Neural cell (in vitro differentiated cells): ENCODE measurements around the gene SNX27. TPM values are rescaled to one million over a fixed set of nuclear protein-coding genes. Genes with fewer than 3 reads are reported as not detected.

ENCODE experiments used
- H2AFZ ChIP-seq: fragments of 200-600, 300-800 bp; sonication (generic), shearing (Covaris generic); 2 replicates; pipeline ENCODE4 v1.6.0; 2014; ENCODE audit warnings: low read depth, mild to moderate bottlenecking, antibody characterized with exemption, low read length, moderate library complexity
- H3F3A ChIP-seq: fragments of 200-600 bp; shearing (Covaris generic); 2 replicates; pipeline ENCODE4 v1.6.1; 2016; ENCODE audit warnings: mild to moderate bottlenecking, moderate library complexity, mixed read lengths, antibody characterized with exemption, low read length; ENCODE audit not compliant: insufficient read depth, poor library complexity, severe bottlenecking
- H3K27ac ChIP-seq: fragments of 200-600, 300-800 bp; sonication (generic), shearing (Covaris generic); 2 replicates; pipeline ENCODE4 v1.5.1; 2014; ENCODE audit warnings: mild to moderate bottlenecking, low read length, moderate library complexity
- H3K27me3 ChIP-seq: fragments of 300-800, 200-600 bp; sonication (generic), shearing (Covaris generic); 2 replicates; pipeline ENCODE4 v1.6.0; 2014; ENCODE audit warnings: mild to moderate bottlenecking, low read depth, low read length, moderate library complexity; ENCODE audit not compliant: insufficient read depth
- H3K36me3 ChIP-seq: fragments of 300-800, 200-600 bp; sonication (generic), shearing (Covaris generic); 2 replicates; pipeline ENCODE4 v1.5.1; 2014; ENCODE audit warnings: mild to moderate bottlenecking, antibody characterized with exemption, low read length, moderate library complexity; ENCODE audit not compliant: insufficient read depth
- H3K4me2 ChIP-seq: fragments of 300-800, 200-600 bp; sonication (generic), shearing (Covaris generic); 2 replicates; pipeline ENCODE4 v1.6.0; 2014; ENCODE audit warnings: mild to moderate bottlenecking, low read length
- H3K4me3 ChIP-seq: fragments of 300-800, 200-600 bp; sonication (generic), shearing (Covaris generic); 2 replicates; pipeline ENCODE4 v1.5.1; 2014; ENCODE audit warnings: mild to moderate bottlenecking, low read length, moderate library complexity
- H3K79me2 ChIP-seq: fragments of 200-600 bp; shearing (Covaris generic); replicated peaks from 2 replicates; pipeline ENCODE4 v1.6.0; 2014; ENCODE audit warnings: mild to moderate bottlenecking, low read length, moderate library complexity; ENCODE audit not compliant: insufficient read depth
- H3K9ac ChIP-seq: fragments of 300-800, 200-600 bp; sonication (generic), shearing (Covaris generic); 2 replicates; pipeline ENCODE4 v1.6.1; 2016; ENCODE audit warnings: mild to moderate bottlenecking, low read length, mixed read lengths
- H3K9me2 ChIP-seq: fragments of 200-600 bp; shearing (Covaris generic); 2 replicates; pipeline ENCODE4 v1.6.1; 2016; ENCODE audit warnings: mild to moderate bottlenecking, low read length, mixed read lengths; ENCODE audit not compliant: insufficient read depth
- H3K9me3 ChIP-seq: fragments of 200-600, 300-800 bp; sonication (generic), shearing (Covaris generic); 2 replicates; pipeline ENCODE4 v1.6.1; 2016; ENCODE audit warnings: mild to moderate bottlenecking, mixed run types, low read length, moderate library complexity, mixed read lengths
- H4K20me1 ChIP-seq: fragments of 200-600 bp; shearing (Covaris generic); 2 replicates; pipeline ENCODE4 v1.6.1; 2016; ENCODE audit warnings: mild to moderate bottlenecking, mixed run types; ENCODE audit not compliant: insufficient read depth
- EP300 ChIP-seq: fragments of 450-650 bp; conservative IDR thresholded peaks from 2 replicates; pipeline ENCODE4 v1.6.1; 2014; ENCODE audit warnings: antibody characterized with exemption, mild to moderate bottlenecking, moderate library complexity; ENCODE audit not compliant: poor library complexity, severe bottlenecking
- EZH2 ChIP-seq: fragments of 200-600, 300-800 bp; shearing (Covaris generic), sonication (generic); IDR thresholded peaks from 2 replicates; pipeline ENCODE4 v1.6.1; 2014; ENCODE audit warnings: antibody characterized with exemption, low read length, borderline replicate concordance, mild to moderate bottlenecking; ENCODE audit not compliant: insufficient read depth, poor library complexity, severe bottlenecking
- MXI1 ChIP-seq: fragments of 450-650 bp; conservative IDR thresholded peaks from 2 replicates; pipeline ENCODE4 v1.6.1; 2014; ENCODE audit warnings: antibody characterized with exemption, mild to moderate bottlenecking; ENCODE audit not compliant: poor library complexity, severe bottlenecking
- POLR2AphosphoS5 ChIP-seq: IDR thresholded peaks from 2 replicates; pipeline ENCODE4 v1.6.1; 2012
- RAD21 ChIP-seq: fragments of 450-650 bp; conservative IDR thresholded peaks from 2 replicates; pipeline ENCODE4 v1.6.1; 2014; ENCODE audit warnings: antibody characterized with exemption, mild to moderate bottlenecking, moderate library complexity
- SMC3 ChIP-seq: fragments of 450-650 bp; conservative IDR thresholded peaks from 2 replicates; pipeline ENCODE4 v1.6.1; 2014; ENCODE audit warnings: antibody characterized with exemption, mild to moderate bottlenecking, moderate library complexity; ENCODE audit not compliant: poor library complexity
- TAF1 ChIP-seq: IDR thresholded peaks from 2 replicates; pipeline ENCODE4 v1.6.1; 2012; ENCODE audit warnings: low read depth
- polyA plus RNA-seq: library from polyadenylated mRNA; depleted of rRNA; stranded (reverse); fragments of >200 nt; gene quantifications from 2 replicates; pipeline ENCODE4 v1.2.3, GENCODE V29; 2014
- TF ChIP-seq, protein P1 (sequence below): fragments of 450-650 bp; IDR thresholded peaks from 2 replicates; pipeline ENCODE4 v1.5.1; 2014; ENCODE audit warnings: antibody characterized with exemption, mild to moderate bottlenecking, moderate library complexity; ENCODE audit not compliant: poor library complexity, severe bottlenecking
- TF ChIP-seq, protein P2 (sequence below): IDR thresholded peaks from 2 replicates; pipeline ENCODE4 v1.6.1; 2012; ENCODE audit warnings: borderline replicate concordance

Gene SNX27
- polyA plus RNA-seq, 1 donor from 2014 or later: 30.2 TPM

DNA sequence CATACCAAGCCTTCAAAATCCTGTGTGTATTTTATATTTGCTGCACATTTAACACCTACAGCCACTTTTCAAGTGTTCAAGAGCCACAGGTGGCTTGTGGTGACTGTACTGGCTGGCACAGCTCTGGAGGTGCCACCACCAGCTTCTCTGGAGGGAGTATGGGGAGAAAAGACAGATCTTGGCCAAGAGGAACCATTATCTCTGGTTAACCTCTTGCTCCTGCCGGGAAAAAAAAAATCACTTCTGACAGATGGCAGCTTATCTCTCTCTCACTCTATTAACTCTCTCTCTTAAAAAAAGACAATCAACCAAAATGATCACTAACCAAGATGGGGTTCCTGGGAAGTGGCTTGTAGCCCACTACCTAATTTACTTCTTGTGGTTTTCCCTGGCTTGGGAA is 108.3 kb downstream of the SNX27 start:
- H3K36me3 ChIP-seq: no peaks in the 10 kb centered on the region
- no peak overlapping the region for H3K4me3 ChIP-seq
- H3K79me2 ChIP-seq: peaks cover 20% of the 10 kb centered on the region
- no peaks in the 10 kb centered on the region for H3K9me2 ChIP-seq
- H4K20me1 ChIP-seq: no peaks in the 10 kb centered on the region
- no peaks in the 10 kb centered on the region for H3F3A ChIP-seq
- no peak overlapping the region for H2AFZ ChIP-seq
- peak overlapping the region; percentile 45 for H3K27ac ChIP-seq
- H3K4me2 ChIP-seq: no peak overlapping the region
- H3K9me3 ChIP-seq: no peaks in the 10 kb centered on the region
- no peaks in the 10 kb centered on the region for H3K27me3 ChIP-seq
- TF ChIP-seq EP300 (no peak), POLR2AphosphoS5 (no peak), SMC3 (no peak), MXI1 (no peak), EZH2 (no peak), TAF1 (no peak), RAD21 (no peak)
- TF ChIP-seq, protein P1, sequence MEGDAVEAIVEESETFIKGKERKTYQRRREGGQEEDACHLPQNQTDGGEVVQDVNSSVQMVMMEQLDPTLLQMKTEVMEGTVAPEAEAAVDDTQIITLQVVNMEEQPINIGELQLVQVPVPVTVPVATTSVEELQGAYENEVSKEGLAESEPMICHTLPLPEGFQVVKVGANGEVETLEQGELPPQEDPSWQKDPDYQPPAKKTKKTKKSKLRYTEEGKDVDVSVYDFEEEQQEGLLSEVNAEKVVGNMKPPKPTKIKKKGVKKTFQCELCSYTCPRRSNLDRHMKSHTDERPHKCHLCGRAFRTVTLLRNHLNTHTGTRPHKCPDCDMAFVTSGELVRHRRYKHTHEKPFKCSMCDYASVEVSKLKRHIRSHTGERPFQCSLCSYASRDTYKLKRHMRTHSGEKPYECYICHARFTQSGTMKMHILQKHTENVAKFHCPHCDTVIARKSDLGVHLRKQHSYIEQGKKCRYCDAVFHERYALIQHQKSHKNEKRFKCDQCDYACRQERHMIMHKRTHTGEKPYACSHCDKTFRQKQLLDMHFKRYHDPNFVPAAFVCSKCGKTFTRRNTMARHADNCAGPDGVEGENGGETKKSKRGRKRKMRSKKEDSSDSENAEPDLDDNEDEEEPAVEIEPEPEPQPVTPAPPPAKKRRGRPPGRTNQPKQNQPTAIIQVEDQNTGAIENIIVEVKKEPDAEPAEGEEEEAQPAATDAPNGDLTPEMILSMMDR: no peak
- TF ChIP-seq, protein P2, sequence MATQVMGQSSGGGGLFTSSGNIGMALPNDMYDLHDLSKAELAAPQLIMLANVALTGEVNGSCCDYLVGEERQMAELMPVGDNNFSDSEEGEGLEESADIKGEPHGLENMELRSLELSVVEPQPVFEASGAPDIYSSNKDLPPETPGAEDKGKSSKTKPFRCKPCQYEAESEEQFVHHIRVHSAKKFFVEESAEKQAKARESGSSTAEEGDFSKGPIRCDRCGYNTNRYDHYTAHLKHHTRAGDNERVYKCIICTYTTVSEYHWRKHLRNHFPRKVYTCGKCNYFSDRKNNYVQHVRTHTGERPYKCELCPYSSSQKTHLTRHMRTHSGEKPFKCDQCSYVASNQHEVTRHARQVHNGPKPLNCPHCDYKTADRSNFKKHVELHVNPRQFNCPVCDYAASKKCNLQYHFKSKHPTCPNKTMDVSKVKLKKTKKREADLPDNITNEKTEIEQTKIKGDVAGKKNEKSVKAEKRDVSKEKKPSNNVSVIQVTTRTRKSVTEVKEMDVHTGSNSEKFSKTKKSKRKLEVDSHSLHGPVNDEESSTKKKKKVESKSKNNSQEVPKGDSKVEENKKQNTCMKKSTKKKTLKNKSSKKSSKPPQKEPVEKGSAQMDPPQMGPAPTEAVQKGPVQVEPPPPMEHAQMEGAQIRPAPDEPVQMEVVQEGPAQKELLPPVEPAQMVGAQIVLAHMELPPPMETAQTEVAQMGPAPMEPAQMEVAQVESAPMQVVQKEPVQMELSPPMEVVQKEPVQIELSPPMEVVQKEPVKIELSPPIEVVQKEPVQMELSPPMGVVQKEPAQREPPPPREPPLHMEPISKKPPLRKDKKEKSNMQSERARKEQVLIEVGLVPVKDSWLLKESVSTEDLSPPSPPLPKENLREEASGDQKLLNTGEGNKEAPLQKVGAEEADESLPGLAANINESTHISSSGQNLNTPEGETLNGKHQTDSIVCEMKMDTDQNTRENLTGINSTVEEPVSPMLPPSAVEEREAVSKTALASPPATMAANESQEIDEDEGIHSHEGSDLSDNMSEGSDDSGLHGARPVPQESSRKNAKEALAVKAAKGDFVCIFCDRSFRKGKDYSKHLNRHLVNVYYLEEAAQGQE: no peak
- no peak overlapping the region for H3K9ac ChIP-seq

DNA sequence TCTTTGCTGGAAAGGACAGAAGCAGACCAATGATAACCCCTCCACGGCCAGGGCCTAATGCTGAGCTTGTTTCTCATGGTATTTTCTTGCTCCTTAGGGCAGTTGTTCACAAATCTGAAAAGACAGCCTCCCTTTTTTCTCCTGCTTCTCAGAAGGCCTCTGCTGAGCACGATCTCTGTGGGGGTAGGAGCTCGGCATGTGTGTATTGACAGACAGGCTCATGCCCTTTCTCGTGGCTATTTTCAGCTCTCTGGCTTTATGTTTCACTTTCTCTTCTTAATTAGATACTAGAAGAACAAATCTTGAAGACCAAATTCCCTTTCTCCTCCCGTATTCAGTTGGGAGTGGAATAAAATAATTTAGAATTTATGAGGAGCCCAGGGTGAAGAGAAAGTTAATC is 108.7 kb downstream of the SNX27 start:
- Histone ChIP-seq H2AFZ (peak overlapping the region; percentile 6), H3K27ac (peak overlapping the region; percentile 45), H3K4me2 (no peak overlapping the region), H3K27me3 (no peaks in the 10 kb centered on the region), H3K4me3 (peak overlapping the region; percentile 81), H4K20me1 (no peaks in the 10 kb centered on the region), H3K9ac (no peak overlapping the region), H3K9me3 (no peaks in the 10 kb centered on the region), H3F3A (no peaks in the 10 kb centered on the region), H3K79me2 (peaks cover 16% of the 10 kb centered on the region), H3K9me2 (no peaks in the 10 kb centered on the region), H3K36me3 (no peaks in the 10 kb centered on the region)
- TF ChIP-seq RAD21: no peak
- TF ChIP-seq POLR2AphosphoS5: no peak
- no peak for TF ChIP-seq EP300
- TF ChIP-seq, protein P1: no peak
- no peak for TF ChIP-seq SMC3
- TF ChIP-seq, protein P2: no peak
- no peak for TF ChIP-seq EZH2
- TF ChIP-seq TAF1: no peak
- TF ChIP-seq MXI1: no peak
